IMR-90 (cell line): ENCODE data around the gene ERVW-1. TPM values are rescaled to one million over a fixed set of nuclear protein-coding genes. Genes with fewer than 3 reads are reported as not detected.

Experiments
- ATAC-seq: fragments of 200-7000 bp; cut with Tn5 transposase; 2 replicates; pipeline ENCODE4 v1.9.1; 2020; ENCODE audit warnings: low read depth, mild to moderate bottlenecking, moderate library complexity
- BruUV-seq: library from RNA; stranded (reverse); fragments of 400-500 nt; replicated peaks from 2 replicates; lab custom pipeline; 2021; lab: Mats Ljungman, UMichigan
- CTCF ChIA-PET: fragments of 300-600 bp; formaldehyde crosslinking; extraction: SDS; loops from one replicate; lab custom pipeline; 2021; ENCODE audit warnings: antibody characterized with exemption; lab: Yijun Ruan, JAX
- POLR2A ChIA-PET: fragments of 300-600 bp; sonication (Branson Sonifier 250); formaldehyde crosslinking; loops from one replicate; lab custom pipeline; 2022; ENCODE audit warnings: antibody characterized with exemption; ENCODE audit not compliant: unreplicated experiment; lab: Charles Lee
- DNase-seq: peaks from one replicate; pipeline ENCODE4 v3.0.0; 2013
- H2AFZ ChIP-seq: replicated peaks from 2 replicates; pipeline ENCODE3; 2013; ENCODE audit warnings: low read length, mild to moderate bottlenecking; ENCODE audit not compliant: poor library complexity
- H2AK5ac ChIP-seq: 2 replicates; pipeline ENCODE4 v1.6.1; 2013; ENCODE audit warnings: low read depth, low read length, inconsistent platforms
- H2AK9ac ChIP-seq: replicated peaks from 2 replicates; pipeline ENCODE3; 2013; ENCODE audit warnings: mild to moderate bottlenecking, low read depth, low read length, moderate library complexity; ENCODE audit not compliant: poor library complexity
- H2BK120ac ChIP-seq: 2 replicates; pipeline ENCODE4 v1.6.1; 2013; ENCODE audit warnings: low read depth, low read length, inconsistent platforms
- H2BK15ac ChIP-seq: 3 replicates; pipeline ENCODE4 v1.6.1; 2013; ENCODE audit warnings: low read depth, low read length, inconsistent platforms
- H2BK20ac ChIP-seq: 2 replicates; pipeline ENCODE4 v1.6.1; 2013; ENCODE audit warnings: low read depth, mild to moderate bottlenecking, inconsistent platforms, low read length, moderate library complexity
- H2BK5ac ChIP-seq: 2 replicates; pipeline ENCODE4 v1.6.1; 2013; ENCODE audit warnings: mild to moderate bottlenecking, low read depth, low read length, inconsistent platforms; ENCODE audit not compliant: poor library complexity, severe bottlenecking
- H3K14ac ChIP-seq: replicated peaks from 2 replicates; pipeline ENCODE4 v1.6.1; 2013; ENCODE audit warnings: low read depth, low read length, inconsistent platforms
- H3K18ac ChIP-seq: 2 replicates; pipeline ENCODE4 v1.6.1; 2013; ENCODE audit warnings: low read depth, low read length, control low read depth
- H3K23ac ChIP-seq: 2 replicates; pipeline ENCODE4 v1.6.1; 2013; ENCODE audit warnings: low read depth, low read length, inconsistent platforms
- H3K27ac ChIP-seq: 2 replicates; pipeline ENCODE4 v1.5.1; 2013; ENCODE audit warnings: mild to moderate bottlenecking, control low read depth, low read length; ENCODE audit not compliant: insufficient read depth
- H3K27me3 ChIP-seq: 2 replicates; pipeline ENCODE4 v1.6.1; 2013; ENCODE audit warnings: low read length; ENCODE audit not compliant: control insufficient read depth, insufficient read depth
- H3K36me3 ChIP-seq: 2 replicates; pipeline ENCODE4 v1.6.1; 2013; ENCODE audit warnings: low read length, mixed read lengths; ENCODE audit not compliant: control insufficient read depth, insufficient read depth
- H3K4ac ChIP-seq: 2 replicates; pipeline ENCODE4 v1.6.1; 2013; ENCODE audit warnings: low read depth, low read length, inconsistent platforms
- H3K4me1 ChIP-seq: 2 replicates; pipeline ENCODE4 v1.6.1; 2013; ENCODE audit warnings: low read length, mixed read lengths; ENCODE audit not compliant: control insufficient read depth, insufficient read depth
- H3K4me2 ChIP-seq: 2 replicates; pipeline ENCODE4 v1.6.1; 2013; ENCODE audit warnings: low read depth, mild to moderate bottlenecking, control low read depth, low read length, moderate library complexity
- H3K4me3 ChIP-seq: 2 replicates; pipeline ENCODE4 v1.5.1; 2013; ENCODE audit warnings: low read depth, mild to moderate bottlenecking, control low read depth, low read length, moderate library complexity; ENCODE audit not compliant: insufficient read depth
- H3K56ac ChIP-seq: 2 replicates; pipeline ENCODE4 v1.6.1; 2013; ENCODE audit warnings: low read length, inconsistent platforms; ENCODE audit not compliant: insufficient read depth; ENCODE audit errors: extremely low read depth
- H3K79me1 ChIP-seq, 2 experiments: 2 replicates each; pipeline ENCODE4 v1.6.1; 2013; ENCODE audit warnings: low read length in 2 of 2, inconsistent platforms in 1 of 2, low read depth in 1 of 2
- H3K9ac ChIP-seq: 2 replicates; pipeline ENCODE4 v1.6.1; 2013; ENCODE audit warnings: low read depth, low read length, control low read depth
- H3K9me1 ChIP-seq: 2 replicates; pipeline ENCODE4 v1.6.1; 2013; ENCODE audit warnings: low read length, inconsistent platforms; ENCODE audit not compliant: insufficient read depth
- H3K9me3 ChIP-seq: 2 replicates; pipeline ENCODE4 v1.6.1; 2013; ENCODE audit warnings: low read length; ENCODE audit not compliant: control insufficient read depth, insufficient read depth
- H4K20me1 ChIP-seq: 2 replicates; pipeline ENCODE4 v1.6.1; 2013; ENCODE audit warnings: low read length, inconsistent platforms; ENCODE audit not compliant: insufficient read depth
- H4K5ac ChIP-seq: 2 replicates; pipeline ENCODE4 v1.6.1; 2013; ENCODE audit warnings: mild to moderate bottlenecking, low read depth, low read length, control low read depth
- H4K8ac ChIP-seq, 2 experiments: 2 replicates each; pipeline ENCODE4 v1.6.1; 2013; ENCODE audit warnings: low read depth in 2 of 2, low read length in 2 of 2, control low read depth in 1 of 2, inconsistent platforms in 1 of 2
- H4K91ac ChIP-seq: 2 replicates; pipeline ENCODE4 v1.6.1; 2013; ENCODE audit warnings: low read depth, low read length, inconsistent platforms; ENCODE audit not compliant: insufficient read depth
- BHLHE40 ChIP-seq: fragments of 150-350 bp; IDR thresholded peaks from 2 replicates; pipeline ENCODE4 v1.6.1; 2016; ENCODE audit warnings: mild to moderate bottlenecking, low read depth, low read length
- CEBPB ChIP-seq: IDR thresholded peaks from 2 replicates; pipeline ENCODE4 v1.6.1; 2012; ENCODE audit warnings: low read depth, low read length, improper control_type of control experiment
- CHD1 ChIP-seq: IDR thresholded peaks from 2 replicates; pipeline ENCODE4 v1.6.1; 2012; ENCODE audit warnings: low read depth, low read length, improper control_type of control experiment
- CTCF ChIP-seq: conservative IDR thresholded peaks from 2 replicates; pipeline ENCODE4 v1.5.1; 2012; ENCODE audit warnings: mild to moderate bottlenecking, low read depth, low read length, improper control_type of control experiment
- FOS ChIP-seq: fragments of 150-350 bp; IDR thresholded peaks from 2 replicates; pipeline ENCODE4 v1.6.1; 2016; ENCODE audit warnings: low read depth, low read length
- MAFK ChIP-seq: IDR thresholded peaks from 2 replicates; pipeline ENCODE4 v1.6.1; 2012; ENCODE audit warnings: low read depth, low read length, improper control_type of control experiment
- MAZ ChIP-seq: IDR thresholded peaks from 2 replicates; pipeline ENCODE4 v1.6.1; 2012; ENCODE audit warnings: low read depth, mild to moderate bottlenecking, low read length, improper control_type of control experiment, moderate library complexity, borderline replicate concordance
- MXI1 ChIP-seq: IDR thresholded peaks from 2 replicates; pipeline ENCODE4 v1.6.1; 2012; ENCODE audit warnings: low read depth, mild to moderate bottlenecking, low read length, moderate library complexity, borderline replicate concordance
- NFE2L2 ChIP-seq: fragments of 150-350 bp; IDR thresholded peaks from 2 replicates; pipeline ENCODE4 v1.6.1; 2016; ENCODE audit warnings: low read depth, mild to moderate bottlenecking, low read length
- POLR2A ChIP-seq: IDR thresholded peaks from 2 replicates; pipeline ENCODE4 v1.6.1; 2012; ENCODE audit warnings: mild to moderate bottlenecking, low read depth, low read length
- RAD21 ChIP-seq: IDR thresholded peaks from 2 replicates; pipeline ENCODE4 v1.6.1; 2012; ENCODE audit warnings: low read length, improper control_type of control experiment
- RCOR1 ChIP-seq: IDR thresholded peaks from 2 replicates; pipeline ENCODE4 v1.6.1; 2012; ENCODE audit warnings: mild to moderate bottlenecking, low read length, improper control_type of control experiment; ENCODE audit not compliant: insufficient replicate concordance
- USF2 ChIP-seq: fragments of 150-350 bp; IDR thresholded peaks from 2 replicates; pipeline ENCODE4 v1.6.1; 2017; ENCODE audit warnings: mild to moderate bottlenecking, antibody characterized with exemption, low read length, low read depth
- WGBS, 2 experiments: methylation state at CpG; one replicate each; pipeline versions ENCODE4 v1.1.5 to v1.1.7; 2013; ENCODE audit warnings: missing lambda C conversion rate in 2 of 2; ENCODE audit not compliant: insufficient read length in 1 of 2; ENCODE audit errors: extremely low coverage in 2 of 2; 5-methylcytosine and 5-hydroxymethylcytosine counted together
- dilution Hi-C: fragments of 300-500 bp; cut with HindIII; formaldehyde crosslinking; loops from one replicate; pipeline ENCODE4 v1.14.3; 2018; ENCODE audit warnings: low sequenced_read_pairs; ENCODE audit not compliant: unreplicated experiment
- in situ Hi-C: fragments of 300-500 bp; cut with MboI; formaldehyde crosslinking; loops from 3 replicates; pipeline ENCODE4 v1.14.3; 2019; ENCODE audit warnings: low sequenced_read_pairs, inconsistent platforms, mixed read lengths
- intact Hi-C: fragments of 100-400 bp; cut with micrococcal nuclease; formaldehyde crosslinking; loops from 2 replicates; pipeline ENCODE4 v1.10.0; 2022
- polyA plus RNA-seq, 3 experiments: library from polyadenylated mRNA; depleted of rRNA; stranded (reverse); fragments of >200 nt; gene quantifications; 2 replicates each; pipeline ENCODE4 v1.2.3, GENCODE V29; 2012; ENCODE audit warnings: low replicate concordance in 1 of 3
- total RNA-seq: library from RNA; depleted of rRNA; stranded (reverse); fragments of >200 nt; gene quantifications from 2 replicates; pipeline ENCODE4 v1.2.3, GENCODE V29; 2012

Gene ERVW-1
- total and polyA plus RNA-seq, 2 of the 4 experiments (the other 2 are of a cell fraction), result not detected

DNA sequence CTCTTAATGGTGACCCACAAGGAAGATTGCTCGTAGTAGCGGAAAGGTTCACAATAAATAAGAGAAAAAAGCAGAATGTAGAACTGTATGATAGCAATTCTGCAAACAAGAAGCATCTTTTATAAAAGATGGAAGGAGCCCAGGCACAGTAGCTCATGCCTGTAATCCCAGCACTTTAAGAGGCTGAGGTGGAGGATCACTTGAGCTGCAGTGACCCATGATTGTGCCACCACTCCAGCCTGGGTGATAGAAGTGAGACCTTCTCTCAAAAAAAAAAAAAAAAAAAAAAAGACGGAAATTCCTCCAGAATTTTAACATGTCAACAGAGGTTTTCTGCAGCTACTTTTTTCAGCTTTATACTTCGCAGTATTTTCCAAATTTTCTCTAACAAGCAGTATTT, 17.2 kb downstream of the ERVW-1 start (continued):
- TF ChIP-seq USF2 (no peak), FOS (no peak), CHD1 (no peak)

DNA sequence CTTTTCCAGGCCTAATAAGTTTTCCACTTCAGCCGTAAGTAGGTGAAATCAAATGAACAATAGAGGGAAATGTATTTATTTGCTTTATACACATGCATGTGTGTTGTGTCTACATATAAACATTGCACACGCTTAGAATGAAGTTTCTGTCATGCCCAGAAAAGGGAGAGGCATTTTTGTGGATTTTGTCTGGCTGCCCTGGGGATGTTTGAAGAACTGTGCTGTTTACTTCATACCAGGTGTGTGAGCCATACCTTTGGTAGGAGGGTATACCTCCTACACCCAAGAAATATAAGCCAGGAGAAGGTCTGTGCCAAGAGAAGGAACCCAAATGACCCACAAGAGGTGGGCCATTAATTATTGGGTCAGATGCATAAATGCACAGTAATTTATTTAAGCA, 17.6 kb downstream of the ERVW-1 start:
- no peak overlapping the region for H3K4me2 ChIP-seq
- no peak overlapping the region for H3K9ac ChIP-seq
- no peak overlapping the region for H3K4ac ChIP-seq
- no TSS peak for BruUV-seq
- H3K56ac ChIP-seq, result no peak overlapping the region
- ChIA-PET POLR2A (no interaction called here), CTCF (interaction anchor here (0.7 kb wide), 1 partner anchor 806 kb away, joined by 3 read pairs; no protein-coding TSS in a partner anchor)
- H3K18ac ChIP-seq, result no peak overlapping the region
- no peak overlapping the region for H4K8ac ChIP-seq
- H3K79me1 ChIP-seq, result no peaks in the 10 kb centered on the region
- DNase-seq (no peak), ATAC-seq (no peak)
- H3K9me1 ChIP-seq, result peaks cover 2% of the 10 kb centered on the region; the same call in 1 of the 2 replicates
- H3K27ac ChIP-seq, result no peak overlapping the region
- in situ Hi-C loops, result no loop called here
- H4K91ac ChIP-seq, result no peak overlapping the region
- H2AFZ ChIP-seq, result no peak overlapping the region
- no peaks in the 10 kb centered on the region for H3K4me1 ChIP-seq
- no peak overlapping the region for H3K23ac ChIP-seq
- no peak overlapping the region for H3K4me3 ChIP-seq
- H2BK120ac ChIP-seq, result no peak overlapping the region
- H2BK20ac ChIP-seq, result no peak overlapping the region
- no peaks in the 10 kb centered on the region for H4K20me1 ChIP-seq
- H3K9me3 ChIP-seq, result no peaks in the 10 kb centered on the region
- WGBS, 2 experiments, result no CpG with 5 or more reads among the region's 2 CpGs
- no peak for TF ChIP-seq RCOR1
- no peak for TF ChIP-seq BHLHE40
- no peak for TF ChIP-seq RAD21
- TF ChIP-seq CEBPB, result no peak
- TF ChIP-seq NFE2L2, result no peak
- no peak for TF ChIP-seq MAZ
- TF ChIP-seq MAFK, result no peak
- TF ChIP-seq MXI1, result no peak
- no peak for TF ChIP-seq CTCF
- no peak for TF ChIP-seq CHD1
- TF ChIP-seq USF2, result no peak
- TF ChIP-seq POLR2A, result no peak
- TF ChIP-seq FOS, result no peak
- dilution Hi-C loops, result no loop called here
- H3K14ac ChIP-seq, result no peak overlapping the region
- no peak overlapping the region for H2AK9ac ChIP-seq
- no peak overlapping the region for H2AK5ac ChIP-seq
- peaks cover 11% of the 10 kb centered on the region for H3K36me3 ChIP-seq
- no peak overlapping the region for H4K5ac ChIP-seq
- H2BK15ac ChIP-seq, result no peak overlapping the region
- H3K27me3 ChIP-seq, result no peaks in the 10 kb centered on the region
- intact Hi-C loops, result no loop called here
- no peak overlapping the region for H2BK5ac ChIP-seq
